Measurements from ENCODE around the gene TFR2.

The TFR2 gene

GRCh38 chr7:100595188-100595587, 46.2 kb downstream of the TFR2 start:
- TF ChIP-seq, protein P1, sequence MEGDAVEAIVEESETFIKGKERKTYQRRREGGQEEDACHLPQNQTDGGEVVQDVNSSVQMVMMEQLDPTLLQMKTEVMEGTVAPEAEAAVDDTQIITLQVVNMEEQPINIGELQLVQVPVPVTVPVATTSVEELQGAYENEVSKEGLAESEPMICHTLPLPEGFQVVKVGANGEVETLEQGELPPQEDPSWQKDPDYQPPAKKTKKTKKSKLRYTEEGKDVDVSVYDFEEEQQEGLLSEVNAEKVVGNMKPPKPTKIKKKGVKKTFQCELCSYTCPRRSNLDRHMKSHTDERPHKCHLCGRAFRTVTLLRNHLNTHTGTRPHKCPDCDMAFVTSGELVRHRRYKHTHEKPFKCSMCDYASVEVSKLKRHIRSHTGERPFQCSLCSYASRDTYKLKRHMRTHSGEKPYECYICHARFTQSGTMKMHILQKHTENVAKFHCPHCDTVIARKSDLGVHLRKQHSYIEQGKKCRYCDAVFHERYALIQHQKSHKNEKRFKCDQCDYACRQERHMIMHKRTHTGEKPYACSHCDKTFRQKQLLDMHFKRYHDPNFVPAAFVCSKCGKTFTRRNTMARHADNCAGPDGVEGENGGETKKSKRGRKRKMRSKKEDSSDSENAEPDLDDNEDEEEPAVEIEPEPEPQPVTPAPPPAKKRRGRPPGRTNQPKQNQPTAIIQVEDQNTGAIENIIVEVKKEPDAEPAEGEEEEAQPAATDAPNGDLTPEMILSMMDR (IDR thresholded peaks at IDR 0.05; ENCODE audit: low read depth, low read length) = no peak

DNA sequence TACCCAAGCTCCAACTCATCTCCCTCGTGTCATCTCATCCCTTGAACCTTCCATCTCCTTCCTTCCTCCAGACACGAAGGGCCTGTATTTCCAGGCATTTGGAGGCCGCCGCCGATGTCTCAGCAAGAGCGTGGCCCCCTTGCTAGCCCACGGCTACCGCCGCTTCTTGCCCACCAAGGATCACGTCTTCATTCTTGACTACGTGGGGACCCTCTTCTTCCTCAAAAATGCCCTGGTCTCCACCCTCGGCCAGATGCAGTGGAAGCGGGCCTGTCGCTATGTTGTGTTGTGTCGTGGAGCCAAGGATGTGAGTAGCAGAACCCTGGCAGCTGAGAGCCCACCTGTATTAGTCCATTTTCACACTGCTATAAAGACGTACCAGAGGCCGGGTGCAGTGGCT, 49.8 kb downstream of the TFR2 start:
- no peak for DNase-seq (ENCODE audit: extremely low read depth, low read depth)
- TF ChIP-seq, protein P1 (IDR thresholded peaks at IDR 0.05; ENCODE audit: low read depth, low read length) = no peak

More at GRCh38 chr7:100595188-100595587, 46.2 kb downstream of the TFR2 start:
- no peak for DNase-seq (ENCODE audit: extremely low read depth, low read depth)

GRCh38 chr7:100590077-100590737, 51.1 kb downstream of the TFR2 start:
- no peak for DNase-seq (ENCODE audit: extremely low read depth, low read depth)

GRCh38 chr7:100589341-100589947, 51.9 kb downstream of the TFR2 start:
- no peak for DNase-seq (ENCODE audit: extremely low read depth, low read depth)
- TF ChIP-seq, protein P1 (IDR thresholded peaks at IDR 0.05; ENCODE audit: low read depth, low read length) = no peak

More at GRCh38 chr7:100590077-100590737, 51.1 kb downstream of the TFR2 start:
- TF ChIP-seq, protein P1 (IDR thresholded peaks at IDR 0.05; ENCODE audit: low read depth, low read length) = no peak

DNA sequence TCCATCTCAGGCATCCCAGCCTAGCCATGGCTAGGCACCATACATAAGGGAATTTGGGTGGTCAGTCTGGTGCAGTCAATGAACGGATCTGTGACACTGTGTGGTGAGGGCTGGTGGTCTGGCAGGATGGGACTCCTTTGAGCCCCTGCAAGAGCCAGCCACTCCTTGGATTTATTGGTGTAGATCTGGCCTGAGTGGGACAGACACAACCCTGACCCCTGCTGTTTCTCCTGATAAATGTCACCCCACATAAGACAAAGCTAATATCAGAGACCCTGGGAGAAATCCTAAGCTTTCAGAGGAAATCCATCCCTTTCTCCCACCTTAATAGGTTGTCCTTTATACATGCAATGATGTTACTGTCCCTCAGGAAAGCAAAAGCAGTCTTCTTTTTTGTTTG, 52.9 kb downstream of the TFR2 start:
- DNase-seq (ENCODE audit: extremely low read depth, low read depth) = no peak

GRCh38 chr7:100586266-100587025, 54.9 kb downstream of the TFR2 start, which contains the start of gene FBXO24:
FBXO24 (plus strand) TSS chr7:100586328; CDS start chr7:100586626, 298 bp downstream.
- TF ChIP-seq, protein P1 (IDR thresholded peaks at IDR 0.05; ENCODE audit: low read depth, low read length) = no peak; the same call in 1 of the 2 replicates
- peak; percentile 100 for DNase-seq (ENCODE audit: extremely low read depth, low read depth)

More for the DNA sequence above, 52.9 kb downstream of the TFR2 start:
- TF ChIP-seq, protein P1 (IDR thresholded peaks at IDR 0.05; ENCODE audit: low read depth, low read length) = peak; percentile 38
